Caco-2 (cell line): ENCODE results near the gene ART1. TPM values are rescaled to one million over a fixed set of nuclear protein-coding genes. Genes with fewer than 3 reads are reported as not detected.

Experiments
- BruUV-seq: library from RNA; stranded (reverse); fragments of 400-500 nt; replicated peaks from 2 replicates; lab custom pipeline; 2021; lab: Mats Ljungman, UMichigan
- CTCF ChIA-PET: fragments of 300-600 bp; sonication (Branson Sonifier 250); formaldehyde crosslinking; loops from one replicate; lab custom pipeline; 2022; ENCODE audit warnings: antibody characterized with exemption; lab: Charles Lee
- POLR2A ChIA-PET: fragments of 300-600 bp; sonication (Branson Sonifier 250); formaldehyde crosslinking; loops from one replicate; lab custom pipeline; 2022; ENCODE audit warnings: antibody characterized with exemption; lab: Charles Lee
- DNase-seq, 2 experiments: peaks; one replicate each; pipeline versions ENCODE4 v3.0.0 to v3.0.0-alpha.2; 2020 to 2022
- H3K27me3 ChIP-seq: replicated peaks from 2 replicates; pipeline ENCODE4 v1.6.0; 2011; ENCODE audit warnings: low read length; ENCODE audit not compliant: control insufficient read depth, insufficient read depth
- H3K36me3 ChIP-seq: 2 replicates; pipeline ENCODE4 v1.5.1; 2011; ENCODE audit warnings: low read length; ENCODE audit not compliant: control insufficient read depth, insufficient read depth
- H3K4me1 ChIP-seq: fragments of 250-450 bp; sonication (Bioruptor Pico); 2 replicates; pipeline ENCODE4 v1.5.1; 2020; ENCODE audit warnings: mild to moderate bottlenecking
- H3K4me3 ChIP-seq: 2 replicates; pipeline ENCODE4 v1.5.1; 2011; ENCODE audit warnings: low read depth, mild to moderate bottlenecking, control low read depth, low read length
- H3K9me3 ChIP-seq: fragments of 250-450 bp; sonication (Bioruptor Pico); 2 replicates; pipeline ENCODE4 v1.5.1; 2020; ENCODE audit warnings: mild to moderate bottlenecking, moderate library complexity
- H3K27ac Mint-ChIP-seq: one replicate; pipeline ENCODE4 v1.8.0; 2022; ENCODE audit warnings: mixed read lengths; ENCODE audit not compliant: unreplicated experiment
- H3K27me3 Mint-ChIP-seq: one replicate; pipeline ENCODE4 v1.8.0; 2022; ENCODE audit warnings: mixed read lengths; ENCODE audit not compliant: insufficient read depth, unreplicated experiment
- H3K36me3 Mint-ChIP-seq: one replicate; pipeline ENCODE4 v1.8.0; 2022; ENCODE audit warnings: mild to moderate bottlenecking, mixed read lengths; ENCODE audit not compliant: insufficient read depth, unreplicated experiment
- H3K4me1 Mint-ChIP-seq: one replicate; pipeline ENCODE4 v1.8.0; 2022; ENCODE audit warnings: low read depth, mixed read lengths; ENCODE audit not compliant: unreplicated experiment
- H3K4me3 Mint-ChIP-seq: one replicate; pipeline ENCODE4 v1.8.0; 2022; ENCODE audit warnings: mild to moderate bottlenecking, moderate library complexity, mixed read lengths; ENCODE audit not compliant: unreplicated experiment
- H3K9me3 Mint-ChIP-seq: one replicate; pipeline ENCODE4 v1.8.0; 2022; ENCODE audit warnings: mixed read lengths; ENCODE audit not compliant: unreplicated experiment
- CTCF ChIP-seq, 2 experiments: fragments of 200-600 bp in 1 of 2; IDR thresholded peaks; 1 replicate in 1 of 2; 2 replicates in 1 of 2; pipeline versions ENCODE4 v1.5.1 to v1.8.0; 2011 to 2022; ENCODE audit warnings: antibody characterized with exemption in 1 of 2, control low read depth in 1 of 2, inconsistent platforms in 1 of 2, low read depth in 1 of 2, low read length in 1 of 2, mild to moderate bottlenecking in 1 of 2, moderate library complexity in 1 of 2; ENCODE audit not compliant: insufficient read depth in 1 of 2, severe bottlenecking in 1 of 2, unreplicated experiment in 1 of 2
- intact Hi-C: fragments of 100-400 bp; cut with micrococcal nuclease; formaldehyde crosslinking; loops from one replicate; pipeline ENCODE4 v1.10.0; 2022; ENCODE audit not compliant: unreplicated experiment
- total RNA-seq: library from RNA; stranded (reverse); gene quantifications from 2 replicates; pipeline ENCODE4 v1.2.3, GENCODE V29; 2022

Gene ART1
- total RNA-seq, 1 experiment from 2014 or later = not detected

- Histone ChIP-seq H3K27me3 (no peaks in the 10 kb centered on the region), H3K4me3 (no peak overlapping the region), H3K4me1 (peaks cover 6% of the 10 kb centered on the region), H3K36me3 (no peaks in the 10 kb centered on the region), H3K9me3 (no peaks in the 10 kb centered on the region)
- ChIA-PET CTCF (no interaction called here), POLR2A (no interaction called here)
- DNase-seq = no peak
- intact Hi-C loops = no loop called here
- Mint-ChIP-seq H3K27me3 (no peaks in the 10 kb centered on the region), H3K27ac (no peak overlapping the region), H3K4me3 (no peak overlapping the region), H3K4me1 (peaks cover under 1% of the 10 kb centered on the region), H3K9me3 (no peaks in the 10 kb centered on the region), H3K36me3 (no peaks in the 10 kb centered on the region)
- no peak for TF ChIP-seq CTCF (IDR thresholded peaks at IDR 0.05; ENCODE audit: insufficient read depth in 1 of 2, low read depth in 1 of 2, low read length in 1 of 2, severe bottlenecking in 1 of 2, unreplicated experiment in 1 of 2)
- BruUV-seq = no TSS peak
Measured at GRCh38 chr11:3623121-3623520, 21.8 kb upstream of the ART1 start.

DNA sequence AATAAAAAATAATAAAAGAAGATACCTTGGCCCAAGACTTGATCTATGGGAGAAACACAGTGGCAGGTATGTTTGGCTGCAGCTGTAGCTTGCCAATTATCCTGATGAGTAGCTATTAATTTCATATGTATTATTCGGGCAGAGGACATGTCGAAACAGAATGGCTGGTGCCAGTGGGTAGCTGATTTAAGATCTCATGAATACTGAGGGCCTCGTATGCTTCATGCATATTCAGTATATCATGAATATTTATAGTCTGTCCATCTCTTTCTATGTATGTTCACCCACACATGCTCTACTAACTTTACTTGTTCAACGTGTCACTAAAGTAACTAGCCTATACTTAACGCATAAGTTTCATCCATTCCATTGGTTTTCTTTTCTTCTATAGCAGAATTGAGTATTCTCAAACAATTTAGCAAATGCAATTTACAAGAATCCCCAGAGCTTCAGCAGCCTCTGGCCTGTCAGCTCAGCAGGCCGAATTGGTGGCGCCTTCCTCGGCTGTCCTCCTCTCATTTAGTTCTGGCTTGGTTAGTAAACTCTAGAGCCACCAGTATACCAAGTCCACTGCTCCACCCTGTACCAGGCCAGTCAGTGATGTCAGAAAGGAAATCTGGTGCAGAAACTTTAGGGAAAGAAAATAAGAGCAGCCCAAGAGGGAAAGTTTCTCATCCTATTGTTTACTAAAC is 21.0 kb upstream of the ART1 start:
- Histone ChIP-seq H3K9me3 (no peaks in the 10 kb centered on the region), H3K27me3 (no peaks in the 10 kb centered on the region), H3K36me3 (no peaks in the 10 kb centered on the region), H3K4me3 (no peak overlapping the region), H3K4me1 (peaks cover 5% of the 10 kb centered on the region; the same call in 1 of the 2 replicates)
- no peaks in the 10 kb centered on the region for H3K4me1 Mint-ChIP-seq
- TF ChIP-seq CTCF (IDR thresholded peaks at IDR 0.05; ENCODE audit: insufficient read depth in 1 of 2, low read depth in 1 of 2, low read length in 1 of 2, severe bottlenecking in 1 of 2, unreplicated experiment in 1 of 2) = no peak
- peak in 1 of 2 experiments; percentile 5 for DNase-seq
- H3K9me3 Mint-ChIP-seq = no peaks in the 10 kb centered on the region
- H3K36me3 Mint-ChIP-seq = peaks cover 2% of the 10 kb centered on the region
- ChIA-PET CTCF (no interaction called here), POLR2A (no interaction called here)
- H3K27me3 Mint-ChIP-seq = no peaks in the 10 kb centered on the region
- intact Hi-C loops = no loop called here
- no peak overlapping the region for H3K4me3 Mint-ChIP-seq
- BruUV-seq = no TSS peak
- H3K27ac Mint-ChIP-seq = no peak overlapping the region

GRCh38 chr11:3626250-3626960 is 18.5 kb upstream of the ART1 start:
- H3K36me3 Mint-ChIP-seq = peaks cover 4% of the 10 kb centered on the region

More at GRCh38 chr11:3626250-3626960, 18.5 kb upstream of the ART1 start:
- no peaks in the 10 kb centered on the region for H3K9me3 ChIP-seq
- Mint-ChIP-seq H3K27me3 (no peaks in the 10 kb centered on the region), H3K4me1 (no peaks in the 10 kb centered on the region), H3K4me3 (no peak overlapping the region), H3K27ac (no peak overlapping the region), H3K9me3 (no peaks in the 10 kb centered on the region)
- H3K27me3 ChIP-seq = no peaks in the 10 kb centered on the region
- CTCF ChIA-PET = no interaction called here
- H3K4me1 ChIP-seq = peaks cover 5% of the 10 kb centered on the region; the same call in 1 of the 2 replicates
- DNase-seq = peak in 1 of 2 experiments; percentile 22
- intact Hi-C loops = no loop called here
- no peaks in the 10 kb centered on the region for H3K36me3 ChIP-seq
- TF ChIP-seq CTCF (IDR thresholded peaks at IDR 0.05; ENCODE audit: insufficient read depth in 1 of 2, low read depth in 1 of 2, low read length in 1 of 2, severe bottlenecking in 1 of 2, unreplicated experiment in 1 of 2) = no peak
- no peak overlapping the region for H3K4me3 ChIP-seq
- BruUV-seq = no TSS peak
- POLR2A ChIA-PET = no interaction called here
